Measurements from ENCODE around the gene SYNJ2.

SYNJ2 gene

GRCh38 chr6:158066136-158066781, 84.6 kb downstream of the SYNJ2 start:
- no peaks in the 10 kb centered on the region for H3K79me2 ChIP-seq (ENCODE audit: insufficient read depth, low read depth)
- no peak overlapping the region for H3K27ac ChIP-seq

DNA sequence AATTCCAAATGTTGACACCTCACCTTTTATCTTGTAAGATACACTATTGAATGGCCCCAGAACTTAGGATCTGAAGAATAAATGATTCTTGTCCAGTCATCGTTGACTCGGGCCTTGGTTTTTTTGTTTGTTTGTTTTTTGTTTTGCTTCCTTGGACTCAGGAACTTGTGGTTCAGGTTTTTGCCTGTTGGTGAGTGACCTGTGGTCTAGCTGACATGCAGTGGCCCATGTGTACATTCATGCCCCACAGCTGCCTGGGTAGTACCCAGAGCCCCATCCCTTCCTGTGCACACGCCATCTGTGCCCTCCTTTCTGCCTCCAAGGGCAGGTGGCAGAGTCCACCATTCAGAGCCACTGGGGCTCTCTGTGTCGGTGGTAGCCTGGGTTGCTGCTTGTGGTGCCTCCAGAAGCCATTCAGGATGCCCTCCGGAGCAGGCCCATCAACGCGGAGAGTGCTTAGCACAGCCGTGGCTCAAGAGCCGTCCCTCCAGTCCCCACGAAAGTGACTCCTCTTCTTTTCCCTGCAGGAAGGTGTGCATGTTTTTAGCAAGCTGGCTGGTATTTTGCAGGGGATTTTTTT, 85.9 kb downstream of the SYNJ2 start:
- no peak overlapping the region for H3K9ac ChIP-seq
- H2AFZ ChIP-seq (ENCODE audit: low read depth): no peak overlapping the region
- H3K4me3 ChIP-seq (IDR thresholded peaks at IDR 0.05; ENCODE audit: insufficient read depth, low read depth, low read length): no peak overlapping the region
- no peak overlapping the region for H3K4me2 ChIP-seq
- H3K79me2 ChIP-seq (ENCODE audit: insufficient read depth, low read depth): no peaks in the 10 kb centered on the region
- no peaks in the 10 kb centered on the region for H3K27me3 ChIP-seq (ENCODE audit: insufficient read depth, low read depth)
- H3K36me3 ChIP-seq (ENCODE audit: insufficient read depth): no peaks in the 10 kb centered on the region
- H4K20me1 ChIP-seq (ENCODE audit: insufficient read depth): no peaks in the 10 kb centered on the region
- no peak for TF ChIP-seq CTCF (conservative IDR thresholded peaks at IDR 0.05; ENCODE audit: low read depth, low read length)
- H3K27ac ChIP-seq: no peak overlapping the region
- peaks cover 4% of the 10 kb centered on the region for H3K4me1 ChIP-seq (ENCODE audit: low read depth, poor library complexity, severe bottlenecking)

More at GRCh38 chr6:158066136-158066781, 84.6 kb downstream of the SYNJ2 start:
- Histone ChIP-seq H3K4me1 (ENCODE audit: low read depth, poor library complexity, severe bottlenecking) (no peaks in the 10 kb centered on the region), H2AFZ (ENCODE audit: low read depth) (no peak overlapping the region), H3K36me3 (ENCODE audit: insufficient read depth) (no peaks in the 10 kb centered on the region), H3K27me3 (ENCODE audit: insufficient read depth, low read depth) (no peaks in the 10 kb centered on the region), H4K20me1 (ENCODE audit: insufficient read depth) (no peaks in the 10 kb centered on the region), H3K4me2 (no peak overlapping the region), H3K9ac (no peak overlapping the region), H3K4me3 (IDR thresholded peaks at IDR 0.05; ENCODE audit: insufficient read depth, low read depth, low read length) (no peak overlapping the region)
- TF ChIP-seq CTCF (conservative IDR thresholded peaks at IDR 0.05; ENCODE audit: low read depth, low read length): no peak

DNA sequence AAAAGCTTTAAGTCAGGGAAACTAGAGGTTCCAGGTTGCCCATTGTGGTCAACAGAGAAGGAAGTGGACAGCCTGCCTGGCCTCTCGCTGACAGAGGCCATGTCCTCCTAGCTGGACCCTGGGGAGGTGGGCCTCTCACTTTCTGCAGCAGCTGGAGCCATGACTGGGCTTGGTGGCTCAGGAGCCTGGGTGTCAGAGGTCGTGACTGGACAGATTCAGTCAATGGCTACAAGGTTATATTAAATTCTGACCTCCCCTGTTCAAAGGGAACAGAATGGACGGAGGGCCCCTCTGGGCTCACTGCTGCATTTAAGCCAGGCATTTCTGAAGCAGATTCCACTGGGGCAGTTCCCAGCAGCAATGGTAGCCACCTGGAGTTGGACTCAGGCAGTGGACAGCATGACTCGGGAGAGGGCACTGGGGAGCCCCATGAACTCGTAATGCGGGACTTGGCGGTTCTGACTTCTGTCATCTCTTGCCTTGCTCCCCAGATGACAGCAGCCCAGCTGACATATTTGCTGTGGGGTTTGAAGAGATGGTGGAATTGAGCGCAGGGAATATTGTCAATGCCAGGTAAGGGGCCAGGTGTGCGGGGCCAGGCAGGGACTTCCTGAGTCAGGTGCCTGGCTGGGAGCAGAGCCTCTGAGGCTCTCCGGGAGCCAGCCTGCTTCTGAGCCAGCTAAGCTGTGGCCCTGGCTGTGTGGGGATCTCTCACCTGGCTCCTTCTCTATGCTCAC, 86.7 kb downstream of the SYNJ2 start:
- Histone ChIP-seq H3K36me3 (ENCODE audit: insufficient read depth) (no peaks in the 10 kb centered on the region), H2AFZ (ENCODE audit: low read depth) (no peak overlapping the region), H3K9ac (no peak overlapping the region), H3K27me3 (ENCODE audit: insufficient read depth, low read depth) (no peaks in the 10 kb centered on the region), H3K4me2 (no peak overlapping the region), H3K79me2 (ENCODE audit: insufficient read depth, low read depth) (no peaks in the 10 kb centered on the region), H3K27ac (no peak overlapping the region), H3K4me1 (ENCODE audit: low read depth, poor library complexity, severe bottlenecking) (peaks cover 4% of the 10 kb centered on the region), H4K20me1 (ENCODE audit: insufficient read depth) (no peaks in the 10 kb centered on the region), H3K4me3 (IDR thresholded peaks at IDR 0.05; ENCODE audit: insufficient read depth, low read depth, low read length) (no peak overlapping the region)
- TF ChIP-seq CTCF (conservative IDR thresholded peaks at IDR 0.05; ENCODE audit: low read depth, low read length): no peak

DNA sequence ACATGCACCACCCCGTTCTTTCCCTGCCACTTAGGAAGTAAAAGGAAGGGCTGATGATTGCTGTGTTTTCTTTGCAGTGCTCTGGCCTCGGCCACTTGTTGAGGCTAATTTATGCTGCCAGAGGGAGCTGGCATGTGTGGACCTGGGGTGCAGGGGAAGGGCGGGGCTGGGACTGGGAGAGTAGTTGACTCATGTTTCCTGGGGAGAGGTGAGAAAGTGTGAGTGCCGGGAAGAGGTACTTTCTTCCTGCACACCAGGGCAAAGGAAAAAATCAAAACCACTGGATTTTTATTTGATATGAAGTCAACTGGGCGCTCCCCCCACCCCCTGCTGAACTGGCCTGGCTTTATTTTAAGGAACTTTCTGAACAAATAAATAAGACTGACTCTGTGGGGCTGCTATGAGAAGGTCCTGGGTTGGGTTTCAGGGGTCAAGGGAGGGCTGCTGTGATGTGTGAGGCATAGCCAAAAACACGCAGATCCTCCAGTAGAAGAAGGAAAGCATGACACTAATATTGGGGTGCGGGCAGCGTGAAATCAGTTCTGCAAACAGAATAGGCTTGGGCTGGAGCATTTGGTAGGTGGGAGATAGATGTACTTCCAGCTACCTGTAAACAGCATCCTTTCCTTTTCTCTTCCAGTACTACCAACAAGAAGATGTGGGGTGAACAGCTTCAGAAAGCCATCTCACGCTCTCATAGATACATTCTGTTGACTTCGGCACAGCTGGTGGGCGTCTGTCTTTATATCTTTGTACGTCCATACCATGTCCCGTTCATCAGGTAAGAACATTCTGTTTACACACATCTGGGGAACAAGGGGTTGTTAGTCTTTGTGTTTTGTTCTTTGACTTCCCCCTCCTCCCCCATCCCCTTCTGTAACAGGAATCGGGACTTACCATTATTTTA, 87.5 kb downstream of the SYNJ2 start:
- H3K4me1 ChIP-seq (ENCODE audit: low read depth, poor library complexity, severe bottlenecking): peaks cover 4% of the 10 kb centered on the region
- H3K27me3 ChIP-seq (ENCODE audit: insufficient read depth, low read depth): no peaks in the 10 kb centered on the region
- H3K4me2 ChIP-seq: no peak overlapping the region
- H3K9ac ChIP-seq: no peak overlapping the region
- no peak for TF ChIP-seq CTCF (conservative IDR thresholded peaks at IDR 0.05; ENCODE audit: low read depth, low read length)
- no peaks in the 10 kb centered on the region for H3K36me3 ChIP-seq (ENCODE audit: insufficient read depth)
- no peaks in the 10 kb centered on the region for H4K20me1 ChIP-seq (ENCODE audit: insufficient read depth)
- H2AFZ ChIP-seq (ENCODE audit: low read depth): no peak overlapping the region
- no peak overlapping the region for H3K4me3 ChIP-seq (IDR thresholded peaks at IDR 0.05; ENCODE audit: insufficient read depth, low read depth, low read length)
- H3K79me2 ChIP-seq (ENCODE audit: insufficient read depth, low read depth): no peaks in the 10 kb centered on the region
- no peak overlapping the region for H3K27ac ChIP-seq
